OCI-M2 (cell line): ENCODE data around the gene PPM1K.

ENCODE experiments used
- DNase-seq: peaks from one replicate; lab custom pipeline; 2025; ENCODE audit not compliant: unreplicated experiment; lab: John Stamatoyannopoulos, UW

Gene PPM1K

DNA sequence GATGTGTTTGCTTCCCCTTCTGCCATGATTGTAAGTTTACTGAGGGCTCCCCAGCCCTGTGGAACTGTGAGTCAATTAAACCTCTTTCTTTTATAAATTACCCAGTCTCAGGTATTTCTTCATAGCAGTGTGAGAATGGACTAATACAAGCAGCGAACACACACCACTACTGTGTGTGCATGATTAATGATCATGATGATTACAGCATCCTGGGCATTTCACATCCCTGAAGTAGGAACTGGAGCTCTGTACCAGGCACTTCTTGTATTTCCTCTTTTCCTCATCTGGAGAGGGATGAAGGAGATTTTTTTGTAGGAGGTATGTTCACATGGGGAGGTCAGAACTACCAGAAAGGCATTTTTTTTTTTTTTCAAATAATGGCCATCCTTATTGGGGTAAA is 60.8 kb downstream of the PPM1K start:
- no peak for DNase-seq

DNA sequence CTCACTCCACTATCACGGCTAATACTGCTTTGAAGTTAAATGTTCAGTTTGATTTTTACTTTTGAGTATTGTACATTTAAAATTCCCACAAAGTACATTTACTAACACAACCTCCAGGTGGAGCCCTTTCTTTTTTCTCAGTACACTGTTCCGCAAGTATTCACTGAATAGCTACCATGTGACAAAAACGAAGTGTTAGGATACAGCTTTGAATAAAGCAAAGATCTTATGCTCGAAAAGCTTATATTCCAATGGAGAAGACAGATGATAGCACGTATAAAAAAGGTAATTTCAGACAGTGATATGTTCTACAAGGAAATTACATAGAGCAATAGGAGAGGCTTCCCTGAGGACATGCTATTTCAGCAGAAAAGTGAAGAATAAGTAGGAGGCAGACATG is 65.3 kb downstream of the PPM1K start:
- peak; percentile 7 for DNase-seq

DNA sequence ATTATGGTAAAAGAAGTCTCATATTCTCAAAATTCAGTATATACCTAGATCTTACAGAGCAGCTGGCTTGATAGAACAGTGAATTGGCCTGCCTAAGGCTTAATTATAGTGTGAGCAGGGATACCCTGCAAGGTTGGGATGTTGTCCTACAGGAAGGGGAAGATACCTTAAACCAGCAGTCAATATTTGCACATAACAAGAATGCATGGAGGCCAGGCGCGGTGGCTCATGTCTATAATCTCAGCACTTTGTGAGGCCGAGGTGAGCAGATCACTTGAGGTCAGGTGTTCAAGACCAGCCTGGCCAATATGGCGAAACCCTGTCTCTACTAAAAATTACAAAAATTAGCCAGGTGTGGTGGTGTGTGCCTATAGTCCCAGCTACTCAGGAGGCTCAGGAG is 67.2 kb downstream of the PPM1K start:
- no peak for DNase-seq

DNA sequence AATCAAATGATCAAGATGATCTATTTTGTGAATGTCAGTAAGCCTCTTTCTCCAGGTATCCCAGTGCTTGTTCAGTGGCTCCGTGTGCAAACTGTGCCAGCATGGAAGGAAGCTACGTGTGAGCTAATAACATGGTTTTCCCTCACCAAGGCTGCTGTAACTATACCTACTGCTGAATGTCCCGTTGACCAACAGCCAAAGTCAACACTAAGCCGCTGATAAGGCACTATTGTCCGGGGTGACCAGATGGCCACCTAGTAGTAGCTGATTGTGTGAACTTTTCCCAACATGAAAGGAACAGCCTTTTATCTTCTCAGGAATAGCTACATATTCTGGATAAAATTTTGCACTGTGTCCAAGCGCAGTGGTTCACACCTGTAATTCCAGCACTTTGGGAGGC is 68.0 kb downstream of the PPM1K start:
- DNase-seq = no peak

DNA sequence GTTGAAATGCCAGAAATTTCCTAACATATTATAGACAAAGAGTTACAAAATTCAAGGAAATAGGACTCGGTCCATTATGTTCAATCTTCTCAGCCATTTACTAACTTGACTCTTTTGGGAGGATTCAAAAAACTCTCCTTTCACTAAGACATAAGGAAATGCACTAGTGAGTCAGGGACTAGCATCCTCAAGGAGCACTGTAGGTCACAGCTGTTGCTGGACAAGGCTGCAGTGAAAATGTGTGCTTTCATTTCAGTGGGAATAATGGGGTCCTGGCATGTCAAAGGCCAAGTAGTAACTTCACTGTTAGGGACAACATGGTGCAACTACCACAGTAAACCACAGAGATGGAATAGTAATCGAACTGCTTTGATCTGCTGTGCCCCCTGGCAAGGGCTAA is 69.0 kb downstream of the PPM1K start:
- no peak for DNase-seq

DNA sequence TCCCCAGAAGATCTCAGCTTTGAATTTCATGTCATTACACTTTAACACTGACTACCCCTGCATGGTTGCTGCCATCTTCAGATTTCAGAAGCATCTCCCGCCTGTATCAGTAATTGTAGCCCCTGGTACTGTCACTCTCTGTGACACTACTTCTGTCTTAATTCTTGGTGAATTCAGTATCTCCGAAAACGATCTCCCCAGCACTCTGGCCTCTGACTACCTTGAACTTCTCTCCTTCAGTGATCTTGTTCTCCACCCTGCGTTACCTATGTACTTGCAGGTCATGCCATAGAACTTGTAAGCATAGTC is 72.2 kb downstream of the PPM1K start:
- no peak for DNase-seq

DNA sequence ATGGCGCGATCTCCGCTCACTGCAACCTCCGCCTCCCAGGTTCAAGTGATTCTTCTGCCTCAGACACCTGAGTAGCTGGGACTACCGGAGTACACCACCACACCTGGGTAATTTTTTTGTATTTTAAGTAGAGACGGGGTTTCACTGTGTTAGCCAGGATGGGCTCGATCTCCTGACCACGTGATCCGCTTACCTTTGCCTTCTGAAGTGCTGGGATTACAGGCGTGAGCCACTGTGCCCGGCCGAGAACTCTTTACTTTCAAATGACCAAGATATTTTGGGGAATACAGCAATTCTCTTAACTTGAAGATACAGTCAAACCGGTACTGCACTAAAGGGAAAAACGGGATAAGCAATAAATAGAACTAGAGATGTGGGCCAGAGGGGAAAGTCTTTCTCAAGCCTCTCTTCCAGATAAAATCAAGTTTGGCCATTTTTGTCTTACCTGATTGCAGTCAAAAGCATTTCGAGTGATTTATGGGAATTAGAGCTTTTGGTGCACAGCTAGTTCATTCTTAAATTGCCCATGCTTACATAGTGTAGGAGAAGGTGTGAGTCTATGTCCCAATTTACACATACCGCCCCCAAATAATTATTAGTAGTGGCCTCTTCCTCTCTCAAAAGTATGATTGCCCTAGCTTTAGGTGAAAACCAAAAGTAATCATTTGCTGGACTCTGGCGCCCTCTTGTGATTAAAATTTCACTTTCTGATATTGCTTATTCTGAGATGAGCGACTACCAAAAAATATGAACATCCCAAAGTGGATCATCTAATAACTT is 72.7 kb downstream of the PPM1K start:
- DNase-seq = peak; percentile 16

DNA sequence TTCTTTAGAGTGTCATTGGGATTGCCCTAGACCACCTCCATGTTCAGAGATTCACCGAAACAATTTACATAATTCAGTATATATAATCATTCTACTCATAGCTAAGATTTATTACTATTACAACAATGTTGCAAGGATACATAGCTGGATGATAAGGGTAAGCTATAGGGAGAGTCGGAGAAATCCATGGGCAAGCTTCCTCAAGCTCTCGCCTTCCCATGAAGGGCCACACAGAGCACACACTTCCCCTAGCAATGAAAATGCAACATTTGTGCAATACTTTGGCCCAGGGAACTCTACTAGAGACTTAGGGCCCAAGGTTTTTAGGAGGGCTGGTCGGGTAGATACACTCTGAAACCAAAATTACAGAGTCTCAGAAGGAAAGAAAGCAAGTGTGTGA is 76.2 kb downstream of the PPM1K start:
- DNase-seq = no peak
